Right kidney (tissue), 1 donor: Measurements from ENCODE around the gene CCDC8.
"Not testable (repeated sequence)": the region's sequence is repeated elsewhere in the genome, so short reads cannot be mapped to it uniquely, and the experiment has no call there.

Experiments
- DNase-seq: peaks from one replicate; pipeline ENCODE4 v3.0.0-alpha.2; 2016

Gene CCDC8

DNA sequence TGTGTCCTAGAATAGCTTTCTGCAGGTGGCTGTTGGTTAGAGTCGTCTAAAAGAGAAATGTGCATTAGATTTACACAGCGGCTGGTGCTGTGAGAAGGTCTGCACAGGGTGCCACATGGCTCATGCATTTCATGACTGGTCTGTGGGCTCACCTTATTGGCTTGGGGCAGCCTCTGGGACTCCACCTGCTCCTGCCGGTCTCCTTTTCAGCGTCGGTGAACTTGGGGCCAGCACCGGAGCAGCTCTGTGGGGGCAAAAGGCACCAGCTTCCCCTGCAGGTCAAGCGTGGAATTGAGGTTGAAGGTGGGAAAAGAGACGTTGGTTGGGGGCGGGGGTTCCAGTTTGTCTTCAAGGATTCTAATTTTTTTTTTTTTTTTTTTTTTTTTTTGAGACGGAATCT is 18.5 kb upstream of the CCDC8 start:
- DNase-seq = no peak

- no peak for DNase-seq
These were observed 16.6 kb upstream of the CCDC8 start for GRCh38 chr19:46429999-46430398.

- peak; percentile 66 for DNase-seq
These were observed 15.1 kb upstream of the CCDC8 start, which contains the start of gene PNMA8C for GRCh38 chr19:46428239-46429135. TSS of gene PNMA8C (minus strand) at chr19:46428936. CDS start at chr19:46428359, 577 bp downstream.

GRCh38 chr19:46427518-46428045 is 14.2 kb upstream of the CCDC8 start:
- DNase-seq = no peak

GRCh38 chr19:46426506-46427162 is 13.3 kb upstream of the CCDC8 start:
- DNase-seq = peak; percentile 87

DNA sequence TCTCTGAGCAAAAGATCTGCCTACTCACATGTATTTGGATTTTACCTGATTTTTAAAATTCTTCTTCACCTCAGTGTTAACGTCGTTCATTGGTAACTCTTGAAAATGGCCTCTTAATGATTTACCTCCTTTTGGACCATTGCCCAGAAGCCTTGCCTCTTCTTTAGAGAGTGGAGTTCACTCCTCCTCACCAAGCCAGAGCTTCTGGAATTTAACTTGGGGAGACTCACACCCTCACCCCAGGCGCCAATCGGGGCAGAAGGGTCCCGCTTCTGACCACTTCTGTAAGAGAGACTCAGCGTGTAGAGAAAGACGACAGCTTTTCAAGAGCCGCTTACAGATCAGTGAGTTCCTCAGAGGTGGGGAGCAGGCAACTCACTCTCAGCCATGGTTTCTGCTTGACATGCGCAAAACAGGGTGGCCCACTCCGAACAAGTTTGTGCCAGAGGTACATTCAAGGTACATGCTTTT is 12.7 kb upstream of the CCDC8 start:
- peak; percentile 85 for DNase-seq

- DNase-seq = no peak
These were observed 9.8 kb upstream of the CCDC8 start for GRCh38 chr19:46423188-46423587.

DNA sequence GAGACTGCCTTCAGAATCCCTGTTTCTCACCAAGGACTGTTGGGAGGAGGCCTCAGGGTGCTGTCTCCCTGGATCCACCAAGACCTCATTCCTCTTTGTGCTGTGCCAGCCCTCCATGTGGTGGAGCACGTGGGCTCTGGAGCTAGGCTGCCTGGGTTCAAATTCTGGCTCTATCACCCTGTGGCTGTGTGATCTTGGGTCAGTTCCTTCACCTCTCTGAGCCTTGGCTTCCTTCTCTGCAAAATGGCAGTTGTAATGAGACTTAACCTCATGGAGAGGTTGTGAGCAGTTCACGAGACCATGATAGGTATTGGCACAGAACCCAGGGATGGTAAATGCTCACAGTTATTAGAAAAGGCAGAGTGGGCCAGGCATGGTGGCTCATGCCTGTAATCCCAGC is 9.0 kb upstream of the CCDC8 start:
- no peak for DNase-seq

- DNase-seq = no peak
These were observed 6.7 kb upstream of the CCDC8 start for GRCh38 chr19:46420056-46420455.

GRCh38 chr19:46415804-46416709 is 2.7 kb upstream of the CCDC8 start:
- DNase-seq = peak; percentile 90

DNA sequence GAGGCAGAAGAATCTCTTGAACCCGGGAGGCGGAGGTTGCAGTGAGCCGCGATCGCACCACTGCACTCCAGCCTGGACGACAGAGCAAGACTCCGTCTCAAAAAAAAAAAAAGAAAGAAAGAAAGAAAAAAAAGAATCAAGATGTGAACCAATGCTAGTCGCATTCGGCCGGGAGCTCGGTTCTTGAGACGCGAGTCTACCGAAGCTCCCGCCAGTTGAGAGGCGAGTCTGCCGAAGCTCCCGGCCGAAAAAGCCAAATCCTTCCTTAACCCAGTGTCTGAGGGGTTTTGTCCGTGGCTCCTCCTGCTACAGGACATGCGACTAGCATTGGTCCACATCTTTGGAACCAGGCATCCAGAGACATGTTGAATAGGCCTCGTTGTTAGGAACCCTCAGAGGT is 1.5 kb upstream of the CCDC8 start:
- not testable (repeated sequence) for DNase-seq

DNA sequence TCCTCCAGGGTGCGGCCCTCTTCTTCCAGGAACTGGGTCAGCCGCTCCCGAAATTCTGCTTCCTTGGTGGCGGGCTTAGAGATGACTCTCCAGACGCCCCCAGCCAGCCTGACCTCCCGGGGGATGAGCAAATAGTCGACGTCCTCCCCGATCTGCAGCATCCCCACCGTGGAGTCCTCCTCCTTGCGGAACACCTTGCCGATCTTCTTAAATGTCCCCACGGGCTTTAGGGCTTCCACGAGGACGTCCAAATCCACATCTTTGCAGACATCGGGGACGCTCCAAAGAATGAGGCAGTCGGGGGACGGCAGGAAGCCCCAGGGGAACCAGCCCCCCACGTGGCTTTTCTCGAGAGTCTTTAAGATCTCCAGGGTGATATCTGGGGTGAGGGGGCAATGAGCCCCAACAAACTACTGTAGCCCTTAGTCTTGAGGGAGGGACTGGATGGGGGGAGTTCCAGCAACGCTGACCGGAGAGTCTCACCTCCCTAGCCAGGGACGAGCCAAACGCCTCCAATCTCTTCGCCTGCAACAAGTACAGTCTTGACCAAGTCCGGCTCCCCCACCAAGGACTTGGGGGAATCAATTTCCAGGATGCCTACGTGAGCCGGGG is 608 bp downstream of the CCDC8 start:
- DNase-seq = peak; percentile 61

DNA sequence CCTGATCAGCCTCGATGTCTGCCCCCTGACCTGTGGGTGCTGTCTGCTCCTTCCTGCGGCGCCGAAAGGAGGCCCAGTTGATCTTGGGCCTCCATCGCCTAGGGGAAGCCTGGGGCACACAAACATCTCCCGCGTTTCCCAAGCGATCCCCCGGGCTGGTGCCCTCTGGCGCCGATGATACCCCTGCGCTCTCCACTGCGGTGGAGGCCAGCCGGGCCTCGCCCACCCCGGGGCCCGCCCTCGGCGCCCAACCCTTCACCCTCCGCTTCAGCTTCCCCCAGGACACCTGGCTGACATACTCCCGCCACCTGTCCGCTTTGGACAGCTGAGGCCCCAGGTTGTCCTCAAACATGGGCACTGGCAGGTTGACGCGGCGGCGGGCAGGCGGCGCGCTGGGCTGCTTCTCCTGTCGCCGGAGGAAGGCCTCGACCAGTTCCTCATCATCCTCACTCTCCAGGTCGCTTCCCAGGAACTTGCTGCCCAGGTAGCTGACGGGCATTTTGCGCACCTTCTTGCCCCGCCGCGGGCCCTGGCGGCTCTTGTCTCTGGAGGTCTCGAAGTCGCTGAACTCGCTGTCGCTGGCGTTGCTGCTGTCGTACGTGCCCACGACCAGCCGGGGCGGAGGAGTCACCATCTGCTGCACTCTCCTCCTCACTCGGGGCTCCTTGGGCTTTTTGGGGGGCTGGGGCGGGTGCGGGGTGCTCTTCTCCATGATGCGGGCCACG is 1.3 kb downstream of the CCDC8 start:
- DNase-seq = peak; percentile 72

GRCh38 chr19:46411088-46411924 is 2.1 kb downstream of the CCDC8 start:
- no peak for DNase-seq

- DNase-seq = no peak
These were observed 2.9 kb downstream of the CCDC8 start for GRCh38 chr19:46410205-46411087.

- DNase-seq = no peak
These were observed 4.2 kb downstream of the CCDC8 start for GRCh38 chr19:46409191-46409590.

DNA sequence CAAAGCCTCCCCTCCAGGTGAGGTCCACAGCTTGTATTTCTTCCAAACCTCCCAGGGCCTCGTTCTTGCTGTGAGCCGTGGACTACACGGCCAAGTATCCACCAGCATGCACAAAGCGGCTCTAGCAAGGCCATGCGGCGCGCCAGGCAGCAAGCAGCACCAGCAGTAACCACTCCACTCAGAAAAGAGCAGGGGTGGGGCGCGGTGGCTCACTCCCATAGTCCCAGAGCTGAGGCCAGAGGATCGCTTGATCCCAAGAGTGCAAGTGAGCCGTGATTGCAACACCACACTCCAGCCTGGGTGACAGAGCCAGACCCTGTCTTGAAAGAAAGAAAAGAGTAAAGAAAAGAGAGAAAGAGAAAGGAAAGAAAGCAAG is 4.7 kb downstream of the CCDC8 start:
- peak; percentile 62 for DNase-seq

DNA sequence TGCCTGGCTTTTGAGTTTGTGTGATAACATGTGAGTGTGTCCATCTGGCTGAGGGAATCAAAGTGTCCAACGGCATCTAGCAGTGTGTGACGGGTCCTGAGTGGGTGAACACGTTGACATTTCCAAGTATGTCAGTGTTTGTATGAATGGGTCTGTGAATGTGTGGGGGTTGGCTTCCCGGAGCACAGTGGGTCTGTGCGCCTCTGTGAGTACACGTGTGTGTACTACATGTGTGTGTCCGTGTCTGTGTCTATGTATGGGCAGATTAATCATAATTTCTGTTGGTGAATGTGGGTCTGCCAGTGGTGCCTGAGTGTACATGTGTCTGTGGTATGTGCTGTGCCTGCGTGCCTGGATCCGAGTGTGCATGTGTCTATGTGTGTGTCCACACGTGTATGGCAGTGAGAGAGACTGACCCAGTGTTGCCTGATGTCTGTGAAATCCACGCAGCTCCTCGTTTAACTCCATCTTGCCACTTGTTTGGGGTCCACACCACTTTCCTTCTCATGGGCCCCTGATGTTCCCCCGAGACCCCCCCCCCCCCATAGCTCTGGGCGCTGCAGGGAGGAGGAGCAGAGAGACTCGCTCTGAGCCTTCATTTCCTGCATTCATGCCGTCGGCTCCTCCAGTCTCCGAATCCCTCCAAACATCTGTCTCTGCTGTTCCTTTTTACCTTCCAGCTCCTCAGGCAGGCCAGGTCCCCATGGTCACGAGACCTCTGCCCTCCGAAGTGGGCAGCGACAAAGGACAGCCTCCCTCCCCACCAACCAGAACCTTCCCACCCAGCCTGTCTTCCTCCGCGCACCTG is 5.3 kb downstream of the CCDC8 start:
- no peak for DNase-seq
